ENCODE data around the gene RSRC2. TPM values are rescaled to one million over a fixed set of nuclear protein-coding genes. Genes with fewer than 3 reads are reported as not detected.
A peak's percentile ranks its signal among the peaks of the same experiment; 100 is the strongest.

The RSRC2 gene
- polyA plus RNA-seq, 3 donors = 7.6 to 63.5 (median 15.8) TPM

- intact Hi-C loops (cut with micrococcal nuclease) = no loop called here
Observed at GRCh38 chr12:122459211-122459610, 67.5 kb downstream of the RSRC2 start.

DNA sequence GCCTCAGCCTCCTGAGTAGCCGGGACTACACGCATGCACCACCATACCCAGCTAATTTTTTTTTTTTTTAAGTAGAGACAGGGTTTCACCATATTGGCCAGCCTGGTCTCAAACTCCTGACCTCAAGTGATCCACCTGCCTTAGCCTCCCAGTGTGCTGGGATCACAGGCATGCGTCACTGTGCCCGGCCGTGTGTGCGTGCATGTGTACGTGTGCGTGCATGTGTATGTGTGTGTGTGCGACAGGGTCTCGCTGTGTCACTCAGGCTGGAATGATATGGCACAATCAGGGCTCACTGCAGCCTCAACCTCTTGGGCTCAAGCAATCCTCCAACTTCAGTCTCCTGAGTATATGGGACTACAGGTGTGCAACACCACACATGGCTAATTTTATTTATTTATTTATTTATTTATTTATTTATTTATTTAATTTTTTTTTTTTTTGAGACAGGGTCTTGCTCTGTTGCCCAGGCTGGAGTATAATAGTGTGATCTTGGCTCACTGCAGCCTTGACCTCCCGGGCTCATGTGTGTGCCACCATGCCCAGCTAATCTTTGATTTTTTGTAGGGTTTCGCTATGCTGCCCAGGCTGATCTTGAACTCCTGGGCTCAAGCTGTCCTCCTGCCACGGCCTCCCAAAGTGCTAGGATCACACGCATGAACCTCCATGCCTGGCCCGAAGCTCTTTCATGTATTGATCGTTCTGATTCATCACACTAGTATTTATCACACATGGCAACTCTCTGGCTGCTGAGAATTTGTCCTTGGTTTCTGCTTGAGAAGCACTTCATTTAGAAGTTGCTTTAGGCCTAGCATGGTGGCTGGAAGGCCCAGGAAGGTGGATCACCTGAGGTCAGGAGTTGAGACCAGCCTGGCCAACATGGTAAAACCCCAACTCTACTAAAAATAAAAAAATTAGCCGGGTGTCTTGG, 68.4 kb downstream of the RSRC2 start:
- no peak overlapping the region for H3K27ac ChIP-seq (ENCODE audit: low read depth in 1 of 2, low read length in 2 of 2)
- no peaks in the 10 kb centered on the region for H3K36me3 ChIP-seq (replicated peaks in 1 of 2; ENCODE audit: control insufficient read depth in 1 of 2, insufficient read depth in 2 of 2, low read length in 2 of 2)
- Mint-ChIP-seq H3K9me3 (peaks cover 0 to 4% (median 0%) of the 10 kb centered on the region in 7 donors), H3K4me1 (peaks cover 16% of the 10 kb centered on the region), H3K36me3 (no peaks in the 10 kb centered on the region), H3K27me3 (ENCODE audit: low read depth in 3 of 3) (peaks cover 2 to 5% (median 4%) of the 10 kb centered on the region in 3 donors), H3K27ac (peak overlapping the region in 3 of 7 donors; percentile 16 to 50 (median 41)), H3K4me3 (peak overlapping the region in 1 of 2 donors; percentile 23)
- no peaks in the 10 kb centered on the region for H3K79me2 ChIP-seq (ENCODE audit: insufficient read depth, low read length)
- WGBS (ENCODE audit: insufficient coverage) = 100% methylated on average over 3 of the region's 17 CpGs
- H3K4me1 ChIP-seq (ENCODE audit: control insufficient read depth in 1 of 2, insufficient read depth in 2 of 2, low read length in 2 of 2) = peaks cover 10 to 12% of the 10 kb centered on the region in 2 donors
- no peak for TF ChIP-seq CTCF (IDR thresholded peaks at IDR 0.05)
- no peaks in the 10 kb centered on the region for H4K20me1 ChIP-seq (ENCODE audit: insufficient read depth, low read length)
- no peak overlapping the region for H3K4me3 ChIP-seq (replicated peaks in 1 of 3; ENCODE audit: low read depth in 2 of 3, low read length in 3 of 3)
- H3K4me2 ChIP-seq (replicated peaks; ENCODE audit: extremely low read depth, low read length, poor library complexity, severe bottlenecking) = no peak overlapping the region
- H3K9me3 ChIP-seq (replicated peaks in 1 of 2; ENCODE audit: control insufficient read depth in 1 of 2, insufficient read depth in 1 of 2, low read length in 2 of 2) = no peaks in the 10 kb centered on the region
- H3K9ac ChIP-seq (ENCODE audit: insufficient read depth, low read length, poor library complexity, severe bottlenecking) = no peak overlapping the region
- no peak overlapping the region for H2AFZ ChIP-seq (ENCODE audit: insufficient read depth, low read depth, low read length, poor library complexity, severe bottlenecking)
- intact Hi-C loops (cut with micrococcal nuclease) = no loop called here
- DNase-seq = no peak
- H3K27me3 ChIP-seq (ENCODE audit: control insufficient read depth in 2 of 2, insufficient read depth in 2 of 2, low read length in 2 of 2) = no peaks in the 10 kb centered on the region

More at GRCh38 chr12:122459211-122459610, 67.5 kb downstream of the RSRC2 start:
- no peak overlapping the region for H3K4me3 ChIP-seq (replicated peaks in 1 of 3; ENCODE audit: low read depth in 2 of 3, low read length in 3 of 3)
- no peak overlapping the region for H3K4me2 ChIP-seq (replicated peaks; ENCODE audit: extremely low read depth, low read length, poor library complexity, severe bottlenecking)
- no peak overlapping the region for H3K27ac Mint-ChIP-seq
- no peak for DNase-seq
- H2AFZ ChIP-seq (ENCODE audit: insufficient read depth, low read depth, low read length, poor library complexity, severe bottlenecking) = no peak overlapping the region
- no peaks in the 10 kb centered on the region for H3K79me2 ChIP-seq (ENCODE audit: insufficient read depth, low read length)
- no peaks in the 10 kb centered on the region for H3K27me3 ChIP-seq (ENCODE audit: control insufficient read depth in 2 of 2, insufficient read depth in 2 of 2, low read length in 2 of 2)
- H4K20me1 ChIP-seq (ENCODE audit: insufficient read depth, low read length) = no peaks in the 10 kb centered on the region
- no peak overlapping the region for H3K4me3 Mint-ChIP-seq
- peaks cover 2 to 5% (median 4%) of the 10 kb centered on the region in 3 donors for H3K27me3 Mint-ChIP-seq (ENCODE audit: low read depth in 3 of 3)
- no peaks in the 10 kb centered on the region for H3K36me3 Mint-ChIP-seq
- no CpG with 5 or more reads among the region's 2 CpGs for WGBS (ENCODE audit: insufficient coverage)
- no peaks in the 10 kb centered on the region for H3K9me3 Mint-ChIP-seq
- TF ChIP-seq CTCF (IDR thresholded peaks at IDR 0.05) = no peak
- peaks cover 1 to 6% of the 10 kb centered on the region in 2 donors for H3K4me1 ChIP-seq (ENCODE audit: control insufficient read depth in 1 of 2, insufficient read depth in 2 of 2, low read length in 2 of 2)
- H3K4me1 Mint-ChIP-seq = peaks cover 9% of the 10 kb centered on the region
- H3K27ac ChIP-seq (ENCODE audit: low read depth in 1 of 2, low read length in 2 of 2) = no peak overlapping the region
- H3K9me3 ChIP-seq (replicated peaks in 1 of 2; ENCODE audit: control insufficient read depth in 1 of 2, insufficient read depth in 1 of 2, low read length in 2 of 2) = no peaks in the 10 kb centered on the region
- no peaks in the 10 kb centered on the region for H3K36me3 ChIP-seq (replicated peaks in 1 of 2; ENCODE audit: control insufficient read depth in 1 of 2, insufficient read depth in 2 of 2, low read length in 2 of 2)
- H3K9ac ChIP-seq (ENCODE audit: insufficient read depth, low read length, poor library complexity, severe bottlenecking) = no peak overlapping the region

Data from CD14-positive monocyte (primary cell).